ENCODE measurements around the gene SPOP. TPM values are rescaled to one million over a fixed set of nuclear protein-coding genes. Genes with fewer than 3 reads are reported as not detected.

SPOP gene
- total and polyA plus RNA-seq, 9 of the 15 experiments (the other 6 are each of a cell fraction or from before 2014, with no cell fraction given) = 34.2 to 65.9 (median 39.7) TPM

- no peak for TF ChIP-seq MGA (IDR thresholded peaks at IDR 0.05)
- TF ChIP-seq BRD4 (IDR thresholded peaks at IDR 0.05) = no peak
- TF ChIP-seq RHOXF2B (CRISPR knock-in tag; conservative IDR thresholded peaks at IDR 0.05) = no peak
- no peak for TF ChIP-seq STAG1 (CRISPR knock-in tag; IDR thresholded peaks at IDR 0.05; ENCODE audit: borderline replicate concordance)
- TF ChIP-seq CREB1 (IDR thresholded peaks at IDR 0.05) = no peak
- TF ChIP-seq CREB1 (CRISPR knock-in tag; IDR thresholded peaks at IDR 0.05) = no peak
Measured at GRCh38 chr17:49581648-49581998, 96.3 kb downstream of the SPOP start (continued).
